Keratinocyte (primary cell): ENCODE results near the gene GLI2. TPM values are rescaled to one million over a fixed set of nuclear protein-coding genes. Genes with fewer than 3 reads are reported as not detected.
A peak's percentile ranks its signal among the peaks of the same experiment; 100 is the strongest.

Experiments
- DNase-seq: peaks from one replicate; pipeline ENCODE4 v3.0.0-alpha.2; 2011; ENCODE audit warnings: low read depth, missing footprints, low spot score
- FAIRE-seq: peaks from 2 replicates; lab custom pipeline; 2011; peaks lifted over from hg19 to GRCh38; lab: Jason Lieb, UNC
- H2AFZ ChIP-seq: 2 replicates; pipeline ENCODE4 v1.6.0; 2012; ENCODE audit warnings: low read length, control low read depth, inconsistent platforms; ENCODE audit not compliant: control insufficient read depth
- H3K27ac ChIP-seq: 2 replicates; pipeline ENCODE4 v1.5.1; 2011; ENCODE audit warnings: low read length; ENCODE audit not compliant: control insufficient read depth, insufficient read depth
- H3K27me3 ChIP-seq: 3 replicates; pipeline ENCODE4 v1.6.0; 2011; ENCODE audit warnings: low read length; ENCODE audit not compliant: control insufficient read depth, insufficient read depth; ENCODE audit errors: extremely low read depth
- H3K36me3 ChIP-seq, 2 experiments: 2 replicates in 1 of 2; 3 replicates in 1 of 2; pipeline ENCODE4 v1.5.1; 2011; ENCODE audit warnings: low read length in 2 of 2, mild to moderate bottlenecking in 1 of 2; ENCODE audit not compliant: control insufficient read depth in 2 of 2, insufficient read depth in 2 of 2; ENCODE audit errors: extremely low read depth in 1 of 2
- H3K4me1 ChIP-seq: 3 replicates; pipeline ENCODE4 v1.5.1; 2011; ENCODE audit warnings: low read length; ENCODE audit not compliant: control insufficient read depth, insufficient read depth; ENCODE audit errors: extremely low read depth
- H3K4me2 ChIP-seq: 3 replicates; pipeline ENCODE4 v1.6.0; 2011; ENCODE audit warnings: low read depth, low read length; ENCODE audit not compliant: control insufficient read depth, insufficient read depth; ENCODE audit errors: extremely low read depth
- H3K4me3 ChIP-seq, 3 experiments: fragments of 200-600 bp in 1 of 3; sonication (generic) in 1 of 3; 2 replicates in 2 of 3; 3 replicates in 1 of 3; pipeline ENCODE4 v1.5.1; 2011 to 2016; ENCODE audit warnings: low read length in 3 of 3, mild to moderate bottlenecking in 3 of 3, control low read depth in 2 of 3, inconsistent platforms in 1 of 3, low read depth in 1 of 3, mixed read lengths in 1 of 3, mixed run types in 1 of 3, moderate library complexity in 1 of 3; ENCODE audit not compliant: control insufficient read depth in 2 of 3, insufficient read depth in 2 of 3; ENCODE audit errors: extremely low read depth in 1 of 3
- H3K79me2 ChIP-seq: 2 replicates; pipeline ENCODE4 v1.6.0; 2012; ENCODE audit warnings: low read length; ENCODE audit not compliant: control insufficient read depth, insufficient read depth
- H3K9ac ChIP-seq: 3 replicates; pipeline ENCODE4 v1.6.0; 2011; ENCODE audit warnings: low read length; ENCODE audit not compliant: control insufficient read depth, insufficient read depth; ENCODE audit errors: extremely low read depth
- H3K9me1 ChIP-seq: 3 replicates; pipeline ENCODE4 v1.6.0; 2011; ENCODE audit warnings: low read length; ENCODE audit not compliant: control insufficient read depth, insufficient read depth; ENCODE audit errors: extremely low read depth
- H3K9me3 ChIP-seq: 2 replicates; pipeline ENCODE4 v1.5.1; 2012; ENCODE audit warnings: low read depth, low read length; ENCODE audit not compliant: control insufficient read depth
- H4K20me1 ChIP-seq: 3 replicates; pipeline ENCODE4 v1.6.0; 2011; ENCODE audit warnings: low read length; ENCODE audit not compliant: control insufficient read depth, insufficient read depth; ENCODE audit errors: extremely low read depth
- EZH2 ChIP-seq: IDR thresholded peaks from one replicate; pipeline ENCODE4 v1.6.1; 2012; ENCODE audit warnings: inconsistent platforms, mild to moderate bottlenecking, low read length, moderate library complexity
- dilution Hi-C: fragments of 300-500 bp; cut with MboI; formaldehyde crosslinking; loops from one replicate; pipeline ENCODE4 v1.7.0; 2020; ENCODE audit warnings: low sequenced_read_pairs; ENCODE audit not compliant: extremely low pct_ligation_motif_present
- polyA plus RNA-seq, 5 experiments: library from polyadenylated mRNA; depleted of rRNA in 3 of 5; stranded (reverse) in 3 of 5; stranded (forward) in 1 of 5; unstranded in 1 of 5; fragments of >200 nt; gene quantifications; 1 replicate in 1 of 5; 2 replicates in 3 of 5; 3 replicates in 1 of 5; pipeline versions ENCODE4 v1.2.1 to v1.2.3, GENCODE V29; 2011 to 2012; ENCODE audit warnings: missing spikeins in 2 of 5, low read depth in 1 of 5, low replicate concordance in 1 of 5
- TF ChIP-seq, protein P1 (sequence below), 3 experiments: IDR thresholded peaks in 1 of 3; conservative IDR thresholded peaks in 1 of 3; optimal IDR thresholded peaks in 1 of 3; 2 replicates in 2 of 3; 3 replicates in 1 of 3; pipeline versions ENCODE3 to v1.5.1; 2011; ENCODE audit warnings: low read length in 3 of 3, mild to moderate bottlenecking in 3 of 3, moderate library complexity in 2 of 3, control low read depth in 1 of 3, inconsistent platforms in 1 of 3; ENCODE audit not compliant: insufficient read depth in 2 of 3; ENCODE audit errors: extremely low read depth in 1 of 3

Gene GLI2
- polyA plus RNA-seq, 1 donor (not counting 4 experiments of a cell fraction or from before 2014, with no cell fraction given) = 0.04 TPM

DNA sequence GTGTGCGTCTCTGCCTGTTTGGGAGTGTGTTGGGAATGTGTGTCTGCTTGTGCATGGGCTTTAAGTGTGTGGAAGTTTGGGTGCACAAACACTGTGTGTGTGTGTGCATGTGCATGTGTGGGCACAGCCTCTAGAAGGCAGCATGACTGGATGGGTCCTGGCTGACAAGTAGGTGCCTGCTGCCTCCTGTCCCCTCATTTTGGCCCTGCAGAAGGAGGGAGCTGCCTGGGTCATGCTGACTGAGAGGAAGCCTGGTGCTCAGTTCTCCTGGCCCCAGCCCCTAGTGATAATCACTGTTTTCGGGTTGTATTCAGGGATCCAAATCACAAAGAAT is 34.1 kb downstream of the GLI2 start:
- Histone ChIP-seq H4K20me1 (no peaks in the 10 kb centered on the region), H2AFZ (no peak overlapping the region), H3K9me1 (no peaks in the 10 kb centered on the region), H3K36me3 (no peaks in the 10 kb centered on the region), H3K4me2 (no peak overlapping the region), H3K27ac (no peak overlapping the region), H3K79me2 (no peaks in the 10 kb centered on the region), H3K4me3 (no peak overlapping the region), H3K4me1 (no peaks in the 10 kb centered on the region), H3K9ac (no peak overlapping the region), H3K9me3 (no peaks in the 10 kb centered on the region), H3K27me3 (no peaks in the 10 kb centered on the region)
- TF ChIP-seq EZH2 = no peak
- TF ChIP-seq, protein P1, sequence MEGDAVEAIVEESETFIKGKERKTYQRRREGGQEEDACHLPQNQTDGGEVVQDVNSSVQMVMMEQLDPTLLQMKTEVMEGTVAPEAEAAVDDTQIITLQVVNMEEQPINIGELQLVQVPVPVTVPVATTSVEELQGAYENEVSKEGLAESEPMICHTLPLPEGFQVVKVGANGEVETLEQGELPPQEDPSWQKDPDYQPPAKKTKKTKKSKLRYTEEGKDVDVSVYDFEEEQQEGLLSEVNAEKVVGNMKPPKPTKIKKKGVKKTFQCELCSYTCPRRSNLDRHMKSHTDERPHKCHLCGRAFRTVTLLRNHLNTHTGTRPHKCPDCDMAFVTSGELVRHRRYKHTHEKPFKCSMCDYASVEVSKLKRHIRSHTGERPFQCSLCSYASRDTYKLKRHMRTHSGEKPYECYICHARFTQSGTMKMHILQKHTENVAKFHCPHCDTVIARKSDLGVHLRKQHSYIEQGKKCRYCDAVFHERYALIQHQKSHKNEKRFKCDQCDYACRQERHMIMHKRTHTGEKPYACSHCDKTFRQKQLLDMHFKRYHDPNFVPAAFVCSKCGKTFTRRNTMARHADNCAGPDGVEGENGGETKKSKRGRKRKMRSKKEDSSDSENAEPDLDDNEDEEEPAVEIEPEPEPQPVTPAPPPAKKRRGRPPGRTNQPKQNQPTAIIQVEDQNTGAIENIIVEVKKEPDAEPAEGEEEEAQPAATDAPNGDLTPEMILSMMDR (optimal IDR thresholded peaks at IDR 0.05 in 1 of 3, IDR thresholded peaks at IDR 0.05 in 1 of 3, conservative IDR thresholded peaks at IDR 0.05 in 1 of 3; ENCODE audit: extremely low read depth in 1 of 3, insufficient read depth in 2 of 3, low read length in 3 of 3) = peak in 1 of 3 experiments; percentile 53
- dilution Hi-C loops = no loop called here
- DNase-seq (no peak), FAIRE-seq (no peak)

DNA sequence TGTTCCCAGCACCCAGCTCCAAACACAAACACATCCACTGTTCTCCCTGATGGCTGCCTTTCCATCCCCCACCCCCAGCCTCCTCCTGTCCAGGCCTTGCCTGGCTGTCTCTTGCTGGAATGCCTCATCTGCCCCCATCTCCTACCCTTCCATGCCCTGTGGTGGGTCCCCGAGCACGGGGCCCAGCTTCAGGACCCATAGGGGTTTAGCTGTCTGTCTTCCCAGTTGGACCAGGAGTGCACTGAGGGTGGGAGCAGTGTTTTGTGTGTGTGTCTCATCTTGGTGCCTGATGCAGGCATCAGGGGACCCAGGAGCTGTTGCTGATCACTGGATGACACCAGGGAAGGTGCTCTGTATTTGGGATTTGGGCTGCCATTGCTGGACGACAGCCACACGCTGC is 34.5 kb downstream of the GLI2 start:
- no peaks in the 10 kb centered on the region for H3K9me1 ChIP-seq
- TF ChIP-seq, protein P1 (optimal IDR thresholded peaks at IDR 0.05 in 1 of 3, IDR thresholded peaks at IDR 0.05 in 1 of 3, conservative IDR thresholded peaks at IDR 0.05 in 1 of 3; ENCODE audit: extremely low read depth in 1 of 3, insufficient read depth in 2 of 3, low read length in 3 of 3) = no peak
- no peak for TF ChIP-seq EZH2
- no peaks in the 10 kb centered on the region for H3K9me3 ChIP-seq
- H3K36me3 ChIP-seq = no peaks in the 10 kb centered on the region
- dilution Hi-C loops = no loop called here
- H4K20me1 ChIP-seq = no peaks in the 10 kb centered on the region
- DNase-seq = no peak
- H3K27ac ChIP-seq = no peak overlapping the region
- no peaks in the 10 kb centered on the region for H3K79me2 ChIP-seq
- no peak overlapping the region for H3K9ac ChIP-seq
- no peak for FAIRE-seq
- no peaks in the 10 kb centered on the region for H3K27me3 ChIP-seq
- H3K4me2 ChIP-seq = no peak overlapping the region
- no peaks in the 10 kb centered on the region for H3K4me1 ChIP-seq
- H3K4me3 ChIP-seq = no peak overlapping the region
- no peak overlapping the region for H2AFZ ChIP-seq
